Jurkat, Clone E6-1 (cell line): Measurements from ENCODE around the gene CDH24.
"Not testable (repeated sequence)": the region's sequence is repeated elsewhere in the genome, so short reads cannot be mapped to it uniquely, and the experiment has no call there.

Experiments
- DNase-seq: peaks from one replicate; pipeline ENCODE4 v3.0.0-alpha.2; 2011; ENCODE audit warnings: low read depth, low spot score
- H3K4me3 ChIP-seq: 2 replicates; pipeline ENCODE4 v1.5.1; 2011; ENCODE audit warnings: mild to moderate bottlenecking, low read length, control low read depth, moderate library complexity

The CDH24 gene

DNA sequence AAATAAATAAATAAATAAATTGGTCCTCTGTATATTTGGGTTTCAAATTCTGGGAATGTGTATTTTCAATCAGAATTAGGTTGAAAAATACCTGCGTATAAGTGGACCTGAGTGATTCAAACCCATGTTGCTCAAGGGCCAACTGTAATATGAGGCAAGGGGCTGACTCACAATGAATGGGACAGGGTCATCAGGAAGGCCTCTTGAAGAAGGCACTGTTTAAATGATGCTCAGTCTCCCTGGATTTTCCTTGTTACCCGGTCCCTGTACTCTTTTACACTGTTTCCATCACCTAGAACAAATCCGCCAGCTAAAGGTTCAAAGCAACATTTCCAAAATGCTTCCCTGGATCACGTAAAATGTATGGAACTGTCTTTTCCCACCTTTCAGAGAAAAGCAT, 26.4 kb downstream of the CDH24 start:
- H3K4me3 ChIP-seq, result no peak overlapping the region
- DNase-seq, result no peak

DNA sequence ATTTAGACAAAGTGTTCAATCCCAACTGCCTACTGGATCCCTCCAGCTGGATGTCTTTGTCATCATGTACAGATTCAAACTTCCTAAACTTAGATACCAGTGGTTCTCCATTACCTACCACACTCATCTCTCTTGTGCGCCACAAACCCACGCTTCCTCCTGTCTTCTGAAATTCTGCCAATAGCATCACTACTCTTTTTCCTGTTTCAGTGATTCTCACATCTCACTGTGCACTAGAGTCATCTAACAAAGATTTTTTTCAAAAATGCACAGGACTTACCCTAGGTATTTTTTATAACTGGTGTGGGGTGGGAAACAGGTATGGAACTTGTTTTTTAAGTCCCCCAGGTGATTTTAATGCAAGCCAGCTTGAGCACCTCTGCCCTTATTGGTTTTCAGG, 28.5 kb downstream of the CDH24 start:
- H3K4me3 ChIP-seq, result no peak overlapping the region
- DNase-seq, result peak; percentile 69

DNA sequence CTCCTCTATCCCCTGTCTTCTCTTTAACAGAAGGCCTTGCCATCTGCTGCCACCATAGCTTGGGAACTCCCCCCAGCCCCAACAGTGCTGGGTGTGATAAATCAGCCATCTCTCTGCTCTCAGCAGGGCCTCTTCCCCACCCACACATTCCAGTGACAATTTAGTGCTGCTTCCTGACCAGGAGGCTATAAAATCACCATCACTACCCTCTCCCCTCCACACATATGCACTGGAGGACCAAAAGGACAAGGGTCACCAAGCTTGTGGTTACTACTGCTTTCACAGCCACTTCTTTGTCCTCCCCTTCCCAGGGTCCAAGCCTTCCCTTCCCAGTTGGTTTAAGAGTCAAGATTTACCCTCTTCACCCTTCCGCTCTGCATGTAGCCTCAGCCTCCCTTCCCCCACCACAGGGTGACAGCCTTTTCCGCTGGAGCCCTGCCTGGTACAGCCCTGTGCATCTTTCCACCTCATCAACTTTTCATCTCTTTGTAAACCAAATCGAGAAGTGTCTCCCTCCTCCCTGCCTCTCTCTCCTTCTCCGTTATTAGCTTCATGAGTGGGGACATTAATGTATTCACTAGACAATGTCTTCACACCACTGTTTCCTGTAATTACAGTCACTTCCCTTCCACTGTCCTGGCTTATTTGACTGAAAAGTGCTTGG, 32.0 kb downstream of the CDH24 start:
- no peak for DNase-seq
- no peak overlapping the region for H3K4me3 ChIP-seq

DNA sequence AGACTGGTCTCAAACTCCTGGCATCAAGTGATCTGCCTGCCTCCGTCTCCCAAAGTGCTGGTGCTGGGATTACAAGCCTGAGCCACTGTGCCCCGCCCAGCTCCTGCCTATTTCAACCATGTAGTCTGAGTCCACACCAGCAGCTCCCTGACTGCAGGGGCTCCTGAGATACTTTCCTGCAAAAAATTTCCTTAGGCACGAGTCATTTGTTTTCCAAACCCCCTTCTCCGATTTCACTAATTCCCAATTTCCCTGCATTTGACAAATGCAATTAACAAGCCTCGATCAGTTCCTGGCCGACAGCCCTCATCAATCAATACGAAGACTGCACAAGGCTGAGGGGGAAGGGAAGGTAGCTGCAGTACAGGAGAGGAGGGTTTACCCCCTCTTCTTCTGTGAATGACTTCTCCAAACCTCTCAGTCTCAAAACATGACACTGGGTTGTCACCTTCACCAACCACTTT, 32.7 kb downstream of the CDH24 start:
- no peak for DNase-seq

GRCh38 chr14:23023795-23024152, 33.5 kb downstream of the CDH24 start:
- DNase-seq, result no peak
- H3K4me3 ChIP-seq, result no peak overlapping the region

More for the DNA sequence above, 32.7 kb downstream of the CDH24 start:
- no peak overlapping the region for H3K4me3 ChIP-seq

- H3K4me3 ChIP-seq, result no peak overlapping the region
- no peak for DNase-seq
These were observed 34.1 kb downstream of the CDH24 start for GRCh38 chr14:23023022-23023794.

DNA sequence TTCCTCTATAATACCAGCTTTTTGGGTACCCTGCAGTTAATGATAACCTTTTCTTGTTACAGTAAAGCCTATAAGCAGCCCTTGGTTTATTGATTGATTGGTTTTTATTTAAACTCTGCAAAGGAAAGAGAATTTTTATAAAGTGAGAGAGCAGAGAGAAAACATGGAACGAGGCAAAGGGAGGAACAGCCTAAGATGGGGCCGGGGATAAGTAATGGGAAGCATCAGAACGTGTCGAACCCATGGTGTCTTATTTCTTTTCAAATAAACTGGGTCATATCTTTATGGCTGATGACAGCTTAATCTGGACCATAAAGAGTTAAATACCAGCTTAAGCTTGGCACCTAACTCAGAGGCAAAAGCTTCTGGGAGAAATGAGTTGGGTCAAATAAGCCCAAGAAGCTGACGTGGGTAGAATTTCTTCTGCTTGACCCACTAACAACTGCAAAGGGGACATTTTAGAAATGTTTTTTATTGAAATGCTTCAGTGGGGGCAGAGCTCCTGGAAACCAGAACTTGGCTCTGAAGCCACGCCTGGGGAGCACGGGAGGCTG, 35.4 kb downstream of the CDH24 start:
- no peak overlapping the region for H3K4me3 ChIP-seq
- no peak for DNase-seq

DNA sequence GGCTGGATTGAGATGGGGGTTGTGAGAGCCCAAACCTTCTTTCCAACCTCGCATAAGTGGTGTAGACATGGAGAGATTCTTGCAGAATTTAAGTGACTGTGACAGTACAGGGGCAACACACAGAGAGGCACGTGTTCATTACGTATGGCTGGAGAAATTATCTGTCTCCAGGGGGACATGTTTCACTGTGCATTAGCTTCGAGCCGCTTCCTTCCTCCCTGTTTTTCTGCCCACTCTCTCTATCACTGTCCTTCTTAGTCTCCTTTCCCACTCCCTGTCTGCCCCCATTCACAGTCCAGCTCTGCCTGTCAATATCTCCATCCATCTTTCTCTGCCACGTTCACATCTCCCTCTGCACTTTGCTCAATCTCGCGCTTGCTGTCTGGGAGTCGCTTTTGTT, 35.9 kb downstream of the CDH24 start:
- no peak for DNase-seq
- no peak overlapping the region for H3K4me3 ChIP-seq

DNA sequence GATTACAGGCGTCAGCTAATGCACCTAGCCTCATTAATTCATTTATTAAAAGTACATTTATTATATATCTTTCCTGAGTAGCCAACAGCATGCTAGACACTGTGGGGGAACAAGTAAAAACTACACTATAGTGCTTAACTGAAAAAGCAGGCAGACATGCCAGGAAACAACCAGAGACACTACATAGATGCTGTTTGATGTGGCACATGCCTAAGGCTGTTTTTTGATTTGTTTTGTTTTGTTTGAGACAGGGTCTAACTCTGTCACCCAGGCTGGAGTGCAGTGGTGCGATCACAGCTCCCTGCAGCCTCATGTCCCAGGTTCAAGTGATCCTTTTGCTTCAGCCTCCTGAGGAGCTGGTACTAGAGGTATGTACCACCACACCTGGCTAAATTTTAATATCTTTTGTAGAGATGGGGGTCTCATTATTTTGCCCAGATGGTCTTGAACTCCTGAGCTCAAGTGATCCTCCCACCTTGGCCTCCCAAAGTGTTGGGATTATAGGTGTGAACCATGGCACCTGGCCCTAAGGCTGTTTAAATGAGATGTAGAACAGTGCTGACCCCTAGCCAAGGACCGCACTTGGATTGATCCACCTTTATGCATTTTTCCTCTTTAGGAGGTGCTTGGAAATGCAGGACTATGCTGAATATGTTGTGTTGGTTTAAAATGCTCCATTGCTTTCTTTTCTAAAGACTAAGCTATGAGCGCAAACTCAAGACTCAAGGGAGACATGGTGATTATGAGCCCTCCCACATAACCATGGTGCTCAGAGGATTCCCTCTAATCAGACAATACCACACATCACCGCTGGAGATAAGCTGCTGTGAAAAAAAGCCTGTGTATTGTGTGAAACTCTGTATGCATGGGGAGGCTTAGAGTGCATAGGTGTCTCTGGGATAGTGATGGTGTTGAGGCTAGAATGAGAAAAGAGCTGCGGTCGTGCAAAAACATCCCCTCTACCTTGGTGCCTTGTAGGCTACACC, 36.9 kb downstream of the CDH24 start:
- H3K4me3 ChIP-seq, result no peak overlapping the region
- no peak for DNase-seq

- DNase-seq, result no peak
- no peak overlapping the region for H3K4me3 ChIP-seq
These were observed 39.2 kb downstream of the CDH24 start for GRCh38 chr14:23018107-23018506.

GRCh38 chr14:23017091-23017490, 40.2 kb downstream of the CDH24 start:
- no peak for DNase-seq
- H3K4me3 ChIP-seq, result no peak overlapping the region

DNA sequence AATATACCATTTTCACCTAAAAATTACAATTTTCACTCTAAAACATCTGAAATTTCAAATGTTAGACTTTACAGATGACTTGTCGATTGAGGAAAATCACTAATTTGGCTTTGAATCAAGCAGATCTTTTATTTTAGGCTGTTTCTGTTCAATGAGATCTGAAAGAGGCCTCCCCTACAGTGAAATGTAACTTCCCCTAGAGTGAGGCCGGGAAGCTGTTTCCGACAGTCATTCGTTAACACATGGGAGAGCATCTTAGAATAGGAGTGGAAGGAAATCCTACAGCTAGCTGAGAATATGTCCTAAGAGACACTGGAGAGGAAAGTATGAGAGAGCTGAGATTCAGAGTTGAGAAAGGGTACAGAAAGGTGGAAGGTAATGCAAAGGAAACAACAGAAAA, 41.7 kb downstream of the CDH24 start:
- DNase-seq, result no peak
- no peak overlapping the region for H3K4me3 ChIP-seq

DNA sequence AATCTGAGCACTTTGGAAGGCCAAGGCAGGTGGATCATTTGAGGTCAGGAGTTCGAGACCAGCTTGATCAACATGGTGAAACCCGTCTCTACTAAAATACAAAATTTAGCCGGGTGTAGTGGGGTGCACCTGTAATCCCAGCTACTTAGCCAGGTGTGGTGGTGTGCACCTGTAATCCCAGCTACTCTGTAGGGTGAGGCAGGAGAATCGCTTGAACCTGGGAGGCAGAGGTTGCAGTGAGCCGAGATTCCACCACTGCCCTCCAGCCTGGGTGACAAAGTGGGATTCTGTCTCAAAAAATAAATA, 43.6 kb downstream of the CDH24 start:
- not testable (repeated sequence) for DNase-seq, H3K4me3 ChIP-seq

DNA sequence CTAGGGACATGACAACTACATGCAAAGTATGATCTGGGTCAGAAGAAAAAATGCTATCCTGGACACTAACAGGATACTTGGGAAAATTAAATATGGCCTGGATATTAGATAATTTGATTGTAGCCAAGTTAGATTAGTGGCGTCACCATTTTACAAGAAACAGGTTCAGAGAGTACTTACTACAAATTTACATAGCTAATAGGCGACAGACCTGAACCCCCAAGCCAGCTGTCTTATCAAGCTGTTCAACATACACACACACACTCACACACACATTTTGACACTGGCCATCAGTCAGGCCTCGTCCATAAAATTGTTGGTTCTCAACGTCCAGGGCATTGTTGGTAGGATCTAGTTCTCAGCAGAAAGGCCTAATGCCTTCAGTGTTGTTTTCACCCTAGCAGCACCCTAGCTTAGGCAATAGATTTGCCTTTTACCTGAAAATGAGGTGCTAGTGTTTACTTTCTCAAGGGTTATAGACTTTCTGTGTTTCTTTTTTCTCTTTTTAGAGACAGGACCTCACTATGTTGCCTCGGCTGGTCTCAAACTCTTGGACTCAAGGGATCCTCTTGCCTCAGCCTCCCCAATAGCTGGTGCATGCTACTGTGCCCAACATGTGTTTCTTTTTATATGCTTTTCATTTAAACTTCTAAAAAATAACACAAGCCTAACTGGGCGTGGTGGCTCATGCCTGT, 44.1 kb downstream of the CDH24 start:
- DNase-seq, result no peak
- no peak overlapping the region for H3K4me3 ChIP-seq

DNA sequence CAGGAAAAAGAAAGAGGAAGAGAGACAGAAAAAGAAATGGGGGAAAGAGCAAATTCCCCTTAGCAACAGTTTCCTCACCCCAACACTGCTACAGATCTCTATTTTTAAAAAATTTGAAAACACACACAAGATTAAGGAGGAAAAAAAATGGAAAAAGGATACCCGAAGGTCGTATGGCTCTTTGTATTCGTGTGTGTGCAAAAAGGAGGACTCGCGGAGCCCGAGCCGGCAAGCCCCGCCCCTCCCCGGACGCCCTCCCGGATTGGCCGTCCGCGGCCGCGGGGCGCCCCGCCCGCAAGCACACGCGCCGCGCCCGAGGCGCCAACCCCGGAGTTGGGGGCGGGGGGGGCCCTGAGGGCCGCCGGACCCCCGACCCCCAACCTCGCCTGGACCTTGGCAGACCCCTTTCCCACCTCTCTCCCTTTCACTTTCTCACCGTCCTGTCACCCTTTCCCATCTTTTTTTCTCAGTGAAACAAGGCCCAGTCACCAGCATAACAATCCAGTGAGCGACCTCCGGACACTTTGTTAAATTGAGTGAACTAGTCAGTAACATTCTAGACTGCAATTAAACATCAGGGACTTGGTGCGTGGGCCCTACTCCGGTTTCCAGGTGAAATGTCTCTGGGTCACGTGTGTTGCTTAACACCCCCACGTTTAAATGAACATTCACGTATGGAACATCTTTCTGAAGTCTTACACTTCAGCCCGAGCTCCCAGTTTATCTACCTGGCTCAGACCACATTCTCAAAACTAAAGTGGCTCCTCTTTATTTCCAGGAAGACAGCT, 47.2 kb downstream of the CDH24 start, which contains the start of gene C14orf93:
Gene C14orf93 (minus strand): TSS at position 205 of the 788 bp plus-strand sequence. CDS start 11,120 bp downstream, outside the sequence.
- peak; percentile 62 for DNase-seq
- H3K4me3 ChIP-seq, result peak within 1 kb of the TSS; percentile 69

GRCh38 chr14:23009483-23009938, 47.8 kb downstream of the CDH24 start:
- peak overlapping the region; percentile 69 for H3K4me3 ChIP-seq
- DNase-seq, result no peak

DNA sequence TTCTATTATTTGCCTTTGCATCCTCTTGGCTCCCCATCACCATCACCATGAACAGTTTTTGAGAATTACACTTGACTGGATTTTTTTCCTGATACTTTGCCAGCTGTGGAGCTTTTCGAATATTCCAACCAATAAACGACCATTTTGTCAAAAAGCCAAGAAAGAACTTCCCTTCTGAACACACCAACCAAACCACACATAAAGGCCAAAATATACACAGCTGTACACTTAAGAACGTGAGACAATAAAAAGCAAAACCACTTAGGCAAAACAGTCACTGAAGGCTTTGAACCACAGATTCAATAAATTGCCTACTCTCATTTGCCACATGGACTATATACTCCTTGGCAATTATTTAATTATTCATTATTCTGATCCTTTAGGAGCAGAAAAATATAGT, 48.5 kb downstream of the CDH24 start:
- DNase-seq, result peak; percentile 84
- peak overlapping the region; percentile 69 for H3K4me3 ChIP-seq
